GM23338 (cell line): Measurements from ENCODE around the gene ZMYND8. TPM values are rescaled to one million over a fixed set of nuclear protein-coding genes. Genes with fewer than 3 reads are reported as not detected.

Experiments
- ATAC-seq: fragments of 200-7000 bp; cut with Tn5 transposase; 3 replicates; pipeline ENCODE4 v1.9.1; 2020
- DNase-seq: peaks from one replicate; pipeline ENCODE4 v3.0.0-alpha.2; 2015; ENCODE audit warnings: low spot score
- H2AFZ ChIP-seq: fragments of 200-600 bp; sonication (generic); 2 replicates; pipeline ENCODE4 v1.8.0; 2016; ENCODE audit warnings: antibody characterized with exemption, mild to moderate bottlenecking, moderate library complexity
- H3F3A ChIP-seq: fragments of 200-600 bp; sonication (generic); replicated peaks from 2 replicates; pipeline ENCODE4 v1.8.0; 2017; ENCODE audit warnings: antibody characterized with exemption, mixed run types, low read depth
- H3K27ac ChIP-seq: fragments of 200-600 bp; sonication (generic); 2 replicates; pipeline ENCODE4 v1.6.1; 2016; ENCODE audit warnings: low read depth
- H3K27me3 ChIP-seq: fragments of 200-600 bp; sonication (generic); 2 replicates; pipeline ENCODE4 v1.8.0; 2016; ENCODE audit warnings: mild to moderate bottlenecking, mixed run types, moderate library complexity; ENCODE audit not compliant: insufficient read depth
- H3K36me3 ChIP-seq: fragments of 200-600 bp; sonication (generic); 2 replicates; pipeline ENCODE4 v1.8.0; 2016; ENCODE audit warnings: mild to moderate bottlenecking; ENCODE audit not compliant: insufficient read depth
- H3K4me1 ChIP-seq: fragments of 200-600 bp; sonication (generic); 2 replicates; pipeline ENCODE4 v1.8.0; 2016; ENCODE audit warnings: mild to moderate bottlenecking, moderate library complexity; ENCODE audit not compliant: insufficient read depth
- H3K4me2 ChIP-seq: fragments of 200-600 bp; sonication (generic); 2 replicates; pipeline ENCODE4 v1.7.1; 2017; ENCODE audit warnings: mixed run types
- H3K4me3 ChIP-seq: fragments of 200-600 bp; sonication (generic); 2 replicates; pipeline ENCODE4 v1.6.1; 2016; ENCODE audit warnings: mixed run types
- H3K79me2 ChIP-seq: fragments of 200-600 bp; sonication (generic); replicated peaks from 2 replicates; pipeline ENCODE4 v1.8.0; 2017; ENCODE audit warnings: mild to moderate bottlenecking; ENCODE audit not compliant: insufficient read depth
- H3K9me2 ChIP-seq: fragments of 200-600 bp; sonication (generic); 2 replicates; pipeline ENCODE4 v1.8.0; 2017; ENCODE audit not compliant: insufficient read depth
- H4K20me1 ChIP-seq: fragments of 200-600 bp; sonication (generic); replicated peaks from 2 replicates; pipeline ENCODE4 v1.8.0; 2017; ENCODE audit warnings: mild to moderate bottlenecking; ENCODE audit not compliant: insufficient read depth
- H3K27ac Mint-ChIP-seq: 2 replicates; pipeline ENCODE4 v1.8.0; 2020; ENCODE audit warnings: inconsistent platforms, mild to moderate bottlenecking, moderate library complexity, mixed read lengths
- H3K27me3 Mint-ChIP-seq: 3 replicates; pipeline ENCODE4 v1.8.0; 2022; ENCODE audit warnings: low read depth, mild to moderate bottlenecking, moderate library complexity, mixed read lengths, inconsistent platforms; ENCODE audit not compliant: insufficient read depth, poor library complexity
- H3K36me3 Mint-ChIP-seq: 3 replicates; pipeline ENCODE4 v1.8.0; 2021; ENCODE audit warnings: low read depth, mild to moderate bottlenecking, inconsistent platforms, moderate library complexity, mixed read lengths
- H3K4me1 Mint-ChIP-seq: 3 replicates; pipeline ENCODE4 v1.8.0; 2020; ENCODE audit warnings: mild to moderate bottlenecking, inconsistent platforms, mixed read lengths
- H3K4me3 Mint-ChIP-seq: 3 replicates; pipeline ENCODE4 v1.8.0; 2021; ENCODE audit warnings: moderate library complexity, mild to moderate bottlenecking, inconsistent platforms, mixed read lengths
- H3K9me3 Mint-ChIP-seq: 3 replicates; pipeline ENCODE4 v1.8.0; 2020; ENCODE audit warnings: moderate library complexity, mild to moderate bottlenecking, inconsistent platforms, mixed read lengths
- CREB1 ChIP-seq: fragments of 250-450 bp; sonication (Bioruptor Pico); IDR thresholded peaks from 2 replicates; pipeline ENCODE4 v1.5.0; 2020; ENCODE audit warnings: low read depth, mild to moderate bottlenecking, moderate library complexity
- EZH2 ChIP-seq: fragments of 200-600 bp; sonication (generic); IDR thresholded peaks from one replicate; pipeline ENCODE4 v1.8.0; 2017; ENCODE audit warnings: antibody characterized with exemption, mild to moderate bottlenecking, low read depth; ENCODE audit not compliant: unreplicated experiment
- EZH2phosphoT487 ChIP-seq: fragments of 200-600 bp; sonication (generic); IDR thresholded peaks from one replicate; pipeline ENCODE4 v1.8.1; 2018; ENCODE audit warnings: antibody characterized with exemption; ENCODE audit not compliant: unreplicated experiment
- JUNB ChIP-seq: IDR thresholded peaks from one replicate; pipeline ENCODE4 v1.6.1; 2016; ENCODE audit warnings: antibody characterized with exemption; ENCODE audit not compliant: unreplicated experiment
- POLR2AphosphoS5 ChIP-seq: IDR thresholded peaks from 2 replicates; pipeline ENCODE4 v1.6.1; 2016; ENCODE audit warnings: antibody characterized with exemption, low read depth
- REST ChIP-seq: IDR thresholded peaks from one replicate; pipeline ENCODE4 v1.6.1; 2018; ENCODE audit warnings: antibody characterized with exemption; ENCODE audit not compliant: unreplicated experiment
- STAT1 ChIP-seq: IDR thresholded peaks from one replicate; pipeline ENCODE4 v1.6.1; 2016; ENCODE audit warnings: antibody characterized with exemption; ENCODE audit not compliant: unreplicated experiment
- ZNF114 ChIP-seq: fragments of 250-450 bp; sonication (Bioruptor Pico); IDR thresholded peaks from 2 replicates; pipeline ENCODE4 v1.5.0; 2020; ENCODE audit warnings: mild to moderate bottlenecking, moderate library complexity
- ZNF462 ChIP-seq: fragments of 250-450 bp; sonication (Bioruptor Pico); IDR thresholded peaks from 2 replicates; pipeline ENCODE4 v1.5.0; 2020; ENCODE audit warnings: mild to moderate bottlenecking, moderate library complexity
- polyA plus RNA-seq: library from polyadenylated mRNA; unstranded; fragments of >200 nt; fragmentation: Nextera tagmentation; extraction: Ambion mirVana; gene quantifications from 2 replicates; pipeline ENCODE4 v1.2.1, GENCODE V29; 2016
- total RNA-seq: library from RNA; depleted of rRNA; stranded (reverse); fragments of >200 nt; shearing (Covaris generic); gene quantifications from 2 replicates; pipeline ENCODE4 v1.2.3, GENCODE V29; 2014

Gene ZMYND8
- total and polyA plus RNA-seq, 2 experiments from 2014 or later, result 70.9 to 128 TPM

GRCh38 chr20:47275548-47275947 is 81.0 kb downstream of the ZMYND8 start:
- peaks cover 90% of the 10 kb centered on the region for H3K36me3 Mint-ChIP-seq
- Histone ChIP-seq H3K4me2 (no peak overlapping the region), H3K27me3 (no peaks in the 10 kb centered on the region), H4K20me1 (peaks cover 10% of the 10 kb centered on the region; the same call in 1 of the 2 replicates), H3F3A (peaks cover 50% of the 10 kb centered on the region), H3K4me1 (0 out of 2 replicates have a peak, but pooled peaks cover 5% of the 10 kb centered on the region), H2AFZ (no peak overlapping the region), H3K79me2 (peaks cover 89% of the 10 kb centered on the region), H3K36me3 (peaks cover 29% of the 10 kb centered on the region), H3K9me2 (no peaks in the 10 kb centered on the region), H3K27ac (peak overlapping the region; percentile 61; the same call in 1 of the 2 replicates), H3K4me3 (no peak overlapping the region)
- TF ChIP-seq JUNB (no peak), ZNF462 (CRISPR knock-in tag) (no peak), EZH2 (no peak), STAT1 (no peak), POLR2AphosphoS5 (no peak), EZH2phosphoT487 (no peak), ZNF114 (CRISPR knock-in tag) (no peak), CREB1 (CRISPR knock-in tag) (no peak), REST (no peak)
- DNase-seq (no peak), ATAC-seq (no peak)
- no peaks in the 10 kb centered on the region for H3K9me3 Mint-ChIP-seq
- H3K27ac Mint-ChIP-seq, result peak overlapping the region; percentile 54; the same call in 1 of the 2 replicates
- H3K27me3 Mint-ChIP-seq, result peaks cover 14% of the 10 kb centered on the region
- H3K4me3 Mint-ChIP-seq, result no peak overlapping the region
- H3K4me1 Mint-ChIP-seq, result peaks cover 32% of the 10 kb centered on the region
